ENCODE results near the gene GPR84. TPM values are rescaled to one million over a fixed set of nuclear protein-coding genes. Genes with fewer than 3 reads are reported as not detected.

The GPR84 gene
- total RNA-seq, 2 donors from 2014 or later, result 0.24 to 2.2 TPM

- Mint-ChIP-seq H3K4me1 (peaks cover 17% of the 10 kb centered on the region), H3K4me3 (no peak overlapping the region), H3K9me3 (no peaks in the 10 kb centered on the region), H3K36me3 (ENCODE audit: low read depth) (peaks cover 98% of the 10 kb centered on the region), H3K27me3 (no peaks in the 10 kb centered on the region), H3K27ac (peak overlapping the region; percentile 61)
- ATAC-seq (replicated peaks), result no peak
Observed at GRCh38 chr12:54398218-54398617, 33.9 kb upstream of the GPR84 start.

DNA sequence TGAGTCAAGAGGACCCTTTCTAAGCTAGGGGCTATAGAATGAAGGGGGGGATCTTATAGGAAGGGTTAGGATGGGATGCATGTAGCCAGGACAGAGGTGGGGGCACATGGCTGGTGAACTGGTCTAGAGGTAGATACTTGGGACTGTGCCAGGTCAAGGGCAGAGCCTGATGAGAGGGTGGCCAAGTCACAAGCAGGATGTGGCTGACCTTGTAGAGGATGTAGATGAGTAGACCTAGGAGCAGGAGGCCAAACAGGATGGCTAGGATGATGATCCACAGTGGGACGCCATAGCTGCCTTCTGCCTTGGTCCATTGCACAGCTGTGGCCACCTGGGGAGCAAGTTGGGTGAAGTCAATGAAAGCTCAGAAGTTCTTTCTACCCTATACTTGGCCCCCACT, 32.9 kb upstream of the GPR84 start:
- Mint-ChIP-seq H3K4me1 (peaks cover 17% of the 10 kb centered on the region), H3K4me3 (no peak overlapping the region), H3K27me3 (no peaks in the 10 kb centered on the region), H3K9me3 (no peaks in the 10 kb centered on the region), H3K27ac (peak overlapping the region; percentile 47), H3K36me3 (ENCODE audit: low read depth) (peaks cover 87% of the 10 kb centered on the region)
- peak; percentile 17 for ATAC-seq (replicated peaks)

GRCh38 chr12:54395545-54395944, 31.3 kb upstream of the GPR84 start:
- ATAC-seq (replicated peaks), result no peak
- H3K36me3 Mint-ChIP-seq (ENCODE audit: low read depth), result peaks cover 71% of the 10 kb centered on the region
- H3K9me3 Mint-ChIP-seq, result no peaks in the 10 kb centered on the region
- H3K4me3 Mint-ChIP-seq, result no peak overlapping the region
- no peaks in the 10 kb centered on the region for H3K27me3 Mint-ChIP-seq
- peaks cover 23% of the 10 kb centered on the region for H3K4me1 Mint-ChIP-seq
- no peak overlapping the region for H3K27ac Mint-ChIP-seq

GRCh38 chr12:54394986-54395385, 30.7 kb upstream of the GPR84 start:
- peaks cover 66% of the 10 kb centered on the region for H3K36me3 Mint-ChIP-seq (ENCODE audit: low read depth)
- peak overlapping the region; percentile 48 for H3K27ac Mint-ChIP-seq
- no peak for ATAC-seq (replicated peaks)
- no peak overlapping the region for H3K4me3 Mint-ChIP-seq
- no peaks in the 10 kb centered on the region for H3K9me3 Mint-ChIP-seq
- H3K4me1 Mint-ChIP-seq, result peaks cover 24% of the 10 kb centered on the region
- H3K27me3 Mint-ChIP-seq, result no peaks in the 10 kb centered on the region

DNA sequence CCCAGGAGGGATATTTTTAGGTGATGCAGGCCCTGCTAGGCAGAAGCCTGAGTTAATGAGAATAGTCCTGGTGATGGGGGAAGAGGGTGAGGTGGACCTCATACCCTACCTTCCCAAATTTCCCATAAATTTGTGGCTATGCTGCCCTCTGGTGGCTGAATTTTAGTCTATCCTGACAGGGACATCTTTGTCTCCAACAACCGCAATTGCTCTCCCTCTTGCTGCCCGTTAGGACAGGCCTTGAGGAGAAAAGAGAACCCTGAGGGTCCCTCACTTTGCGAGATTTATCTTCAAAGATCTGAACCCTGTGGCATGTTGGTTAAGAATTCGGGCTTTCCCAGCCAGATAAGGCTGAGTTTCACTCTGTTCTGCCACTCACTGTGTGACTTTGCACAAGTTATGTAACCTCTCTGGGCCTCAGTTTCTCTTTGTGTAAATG, 30.0 kb upstream of the GPR84 start:
- Mint-ChIP-seq H3K4me3 (peak overlapping the region; percentile 5), H3K9me3 (no peaks in the 10 kb centered on the region), H3K36me3 (ENCODE audit: low read depth) (peaks cover 59% of the 10 kb centered on the region), H3K27me3 (no peaks in the 10 kb centered on the region), H3K4me1 (peaks cover 27% of the 10 kb centered on the region), H3K27ac (peak overlapping the region; percentile 72)
- peak; percentile 30 for ATAC-seq (replicated peaks)

DNA sequence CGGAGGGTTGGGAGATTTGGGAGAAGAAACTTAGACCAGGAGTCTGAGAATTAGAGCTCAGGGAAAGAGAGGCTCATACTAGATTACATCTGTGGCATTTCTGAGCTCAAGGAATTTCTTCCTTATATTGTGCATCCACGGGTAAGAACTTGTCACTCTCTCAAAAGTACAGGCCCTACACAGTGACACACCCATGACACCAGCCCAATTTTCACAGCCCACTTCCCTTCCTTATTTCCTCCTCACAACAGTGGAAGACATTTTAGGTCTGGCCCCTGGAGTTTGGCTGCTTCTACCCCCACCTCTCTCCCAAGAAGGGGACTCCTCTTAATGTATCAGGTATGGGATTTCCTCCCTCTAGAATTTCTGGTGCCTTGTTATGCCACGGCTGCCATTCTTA, 29.5 kb upstream of the GPR84 start:
- Mint-ChIP-seq H3K4me1 (peaks cover 23% of the 10 kb centered on the region), H3K36me3 (ENCODE audit: low read depth) (peaks cover 53% of the 10 kb centered on the region), H3K4me3 (peak overlapping the region; percentile 5), H3K9me3 (no peaks in the 10 kb centered on the region), H3K27me3 (no peaks in the 10 kb centered on the region), H3K27ac (peak overlapping the region; percentile 72)
- ATAC-seq (replicated peaks), result peak; percentile 13

DNA sequence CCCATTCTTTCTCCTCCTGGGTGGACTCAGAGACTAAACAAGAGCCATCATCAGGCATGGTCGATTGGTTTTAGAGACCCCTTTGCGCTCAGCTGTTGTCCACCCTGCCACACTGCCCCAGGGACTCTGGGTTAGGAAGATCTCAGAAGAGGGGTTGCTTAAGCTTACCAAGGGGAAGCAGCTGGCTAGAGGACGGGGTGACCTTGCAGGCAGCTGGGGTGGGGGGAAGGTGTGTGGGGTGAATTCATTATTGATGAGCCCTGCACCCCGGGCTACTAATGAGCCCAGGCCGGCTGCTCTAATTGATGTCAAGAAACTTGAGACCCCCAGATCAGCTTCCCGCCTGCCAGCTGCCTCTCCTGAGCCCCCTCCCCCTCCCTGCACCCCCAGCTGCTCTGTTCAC, 28.9 kb upstream of the GPR84 start:
- Mint-ChIP-seq H3K4me3 (no peak overlapping the region), H3K27ac (no peak overlapping the region), H3K9me3 (no peaks in the 10 kb centered on the region), H3K27me3 (no peaks in the 10 kb centered on the region), H3K36me3 (ENCODE audit: low read depth) (peaks cover 48% of the 10 kb centered on the region), H3K4me1 (peaks cover 23% of the 10 kb centered on the region)
- ATAC-seq (replicated peaks), result no peak

DNA sequence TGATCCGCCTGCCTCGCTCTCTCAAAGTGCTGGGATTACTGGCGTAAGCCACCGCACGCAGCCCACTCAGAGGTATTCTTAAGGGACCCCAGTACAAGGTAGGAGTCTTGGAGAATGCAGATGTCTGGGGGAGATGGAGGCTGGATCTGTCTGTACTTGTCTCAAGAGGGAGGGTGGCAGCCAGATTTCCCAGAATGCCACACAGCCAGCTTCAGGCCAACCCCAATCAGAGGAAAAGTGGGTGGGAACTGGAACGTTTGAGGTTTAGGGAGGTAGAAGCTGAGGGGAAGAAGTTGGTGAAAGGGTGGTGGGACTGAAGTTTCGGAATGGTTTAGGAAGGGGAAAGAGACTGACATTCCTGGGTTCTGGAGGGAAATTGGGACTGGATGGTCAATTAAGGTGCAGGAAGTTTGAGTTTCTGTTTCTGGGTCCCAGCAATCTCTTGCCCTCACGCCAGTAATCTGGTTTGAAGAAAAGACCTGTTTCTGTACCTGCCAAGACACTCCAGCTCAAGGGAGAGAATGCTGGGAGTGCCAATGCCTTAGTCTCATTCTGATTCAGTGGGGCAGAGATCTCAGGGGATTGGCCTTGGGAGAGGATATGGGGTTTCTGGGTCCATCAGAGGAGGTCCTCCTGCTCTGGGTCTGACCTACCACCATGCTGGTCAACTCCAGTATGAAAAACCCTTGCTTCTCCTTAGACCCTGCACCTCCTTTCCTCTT, 28.4 kb upstream of the GPR84 start:
- H3K4me3 Mint-ChIP-seq, result peak overlapping the region; percentile 62
- no peak overlapping the region for H3K27ac Mint-ChIP-seq
- H3K4me1 Mint-ChIP-seq, result peaks cover 23% of the 10 kb centered on the region
- peaks cover 42% of the 10 kb centered on the region for H3K36me3 Mint-ChIP-seq (ENCODE audit: low read depth)
- H3K9me3 Mint-ChIP-seq, result no peaks in the 10 kb centered on the region
- no peak for ATAC-seq (replicated peaks)
- H3K27me3 Mint-ChIP-seq, result no peaks in the 10 kb centered on the region

DNA sequence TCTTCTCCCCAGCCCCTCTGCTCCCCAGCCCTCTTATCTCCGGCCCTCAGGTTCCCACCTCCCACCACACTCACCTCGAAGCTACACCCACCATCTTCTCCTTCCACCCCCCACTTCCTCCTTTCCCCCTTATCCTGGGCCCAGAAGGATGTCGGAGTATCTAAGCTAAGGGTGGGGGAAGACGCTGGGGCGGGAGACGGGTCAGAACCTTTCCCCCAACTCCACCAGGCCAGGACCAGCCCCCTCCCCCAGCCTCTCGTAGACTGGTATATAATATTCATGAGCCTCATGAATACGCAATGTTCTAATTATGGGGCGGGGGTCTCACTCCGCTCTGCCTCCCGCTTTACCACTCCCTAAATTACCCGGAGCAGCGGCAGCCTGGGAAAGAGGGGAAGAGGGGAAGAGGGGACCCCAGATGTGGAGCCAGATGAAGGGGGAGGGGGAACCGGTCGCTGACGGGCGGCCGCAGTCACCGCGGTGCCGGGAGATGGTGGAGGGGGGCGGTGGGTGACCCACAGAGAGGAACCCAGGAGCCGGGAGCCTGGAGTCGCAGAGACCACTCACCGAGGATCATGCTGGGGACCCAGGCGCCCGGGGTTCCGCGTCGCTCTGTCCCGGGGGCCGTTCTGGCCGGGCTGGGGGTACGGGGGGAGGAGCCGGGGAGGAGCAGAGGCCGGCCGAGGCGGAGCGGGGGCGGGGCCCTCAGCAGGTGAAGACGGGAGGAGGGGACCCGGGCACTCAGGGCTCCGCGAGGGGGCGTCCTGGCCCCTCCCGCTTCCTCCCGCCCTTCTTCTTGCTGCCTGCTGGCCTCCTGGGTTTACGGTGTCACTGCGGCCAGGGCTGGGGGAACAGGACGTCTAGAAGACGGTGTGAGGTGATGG, 26.6 kb upstream of the GPR84 start:
- Mint-ChIP-seq H3K27me3 (no peaks in the 10 kb centered on the region), H3K4me3 (peak overlapping the region; percentile 62), H3K4me1 (peaks cover 19% of the 10 kb centered on the region), H3K9me3 (no peaks in the 10 kb centered on the region), H3K36me3 (ENCODE audit: low read depth) (peaks cover 25% of the 10 kb centered on the region), H3K27ac (peak overlapping the region; percentile 12)
- peak; percentile 64 for ATAC-seq (replicated peaks)

- Mint-ChIP-seq H3K4me1 (peaks cover 19% of the 10 kb centered on the region), H3K4me3 (peak overlapping the region; percentile 24), H3K27ac (peak overlapping the region; percentile 68), H3K27me3 (no peaks in the 10 kb centered on the region), H3K9me3 (no peaks in the 10 kb centered on the region), H3K36me3 (ENCODE audit: low read depth) (peaks cover 18% of the 10 kb centered on the region)
- ATAC-seq (replicated peaks), result no peak
Observed at GRCh38 chr12:54390176-54390667, 25.9 kb upstream of the GPR84 start.

DNA sequence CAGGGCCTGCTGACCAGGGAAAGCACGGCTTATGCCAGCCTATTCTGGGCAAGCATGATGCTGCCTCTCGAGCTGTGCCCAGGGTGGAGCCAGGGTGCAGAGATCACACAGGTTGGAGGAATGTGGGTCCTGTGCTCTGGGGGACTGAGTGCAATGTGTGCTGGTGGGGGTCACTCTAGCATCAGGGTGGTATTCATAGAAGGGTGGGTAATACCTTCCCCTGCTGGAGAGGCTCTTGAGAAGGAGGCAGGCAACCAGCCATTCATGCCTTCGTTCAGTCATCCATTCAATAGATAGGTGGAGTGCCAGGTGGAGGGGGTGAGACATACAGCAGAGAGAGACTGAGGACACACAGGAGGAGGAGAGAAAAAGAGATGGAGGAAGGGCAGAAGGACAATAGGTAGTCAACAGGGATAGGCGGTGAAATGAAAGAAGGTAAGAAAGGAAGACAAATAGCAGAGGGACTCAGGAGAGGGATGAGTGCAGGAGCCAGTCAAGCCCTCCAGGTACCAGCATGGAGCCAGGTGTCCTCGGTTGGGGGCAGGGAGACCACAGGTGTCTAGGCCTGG, 25.4 kb upstream of the GPR84 start:
- no peak for ATAC-seq (replicated peaks)
- no peaks in the 10 kb centered on the region for H3K9me3 Mint-ChIP-seq
- H3K27ac Mint-ChIP-seq, result peak overlapping the region; percentile 68
- peak overlapping the region; percentile 24 for H3K4me3 Mint-ChIP-seq
- H3K27me3 Mint-ChIP-seq, result no peaks in the 10 kb centered on the region
- peaks cover 13% of the 10 kb centered on the region for H3K36me3 Mint-ChIP-seq (ENCODE audit: low read depth)
- H3K4me1 Mint-ChIP-seq, result peaks cover 19% of the 10 kb centered on the region

GRCh38 chr12:54389134-54389508, 24.8 kb upstream of the GPR84 start:
- no peak overlapping the region for H3K4me3 Mint-ChIP-seq
- H3K9me3 Mint-ChIP-seq, result no peaks in the 10 kb centered on the region
- peak overlapping the region; percentile 68 for H3K27ac Mint-ChIP-seq
- no peaks in the 10 kb centered on the region for H3K27me3 Mint-ChIP-seq
- ATAC-seq (replicated peaks), result no peak
- peaks cover 17% of the 10 kb centered on the region for H3K4me1 Mint-ChIP-seq
- peaks cover 7% of the 10 kb centered on the region for H3K36me3 Mint-ChIP-seq (ENCODE audit: low read depth)

GRCh38 chr12:54388237-54389133, 24.2 kb upstream of the GPR84 start:
- ATAC-seq (replicated peaks), result no peak
- Mint-ChIP-seq H3K9me3 (no peaks in the 10 kb centered on the region), H3K4me3 (no peak overlapping the region), H3K4me1 (peaks cover 12% of the 10 kb centered on the region), H3K27me3 (no peaks in the 10 kb centered on the region), H3K36me3 (ENCODE audit: low read depth) (peaks cover under 1% of the 10 kb centered on the region), H3K27ac (peak overlapping the region; percentile 68)

DNA sequence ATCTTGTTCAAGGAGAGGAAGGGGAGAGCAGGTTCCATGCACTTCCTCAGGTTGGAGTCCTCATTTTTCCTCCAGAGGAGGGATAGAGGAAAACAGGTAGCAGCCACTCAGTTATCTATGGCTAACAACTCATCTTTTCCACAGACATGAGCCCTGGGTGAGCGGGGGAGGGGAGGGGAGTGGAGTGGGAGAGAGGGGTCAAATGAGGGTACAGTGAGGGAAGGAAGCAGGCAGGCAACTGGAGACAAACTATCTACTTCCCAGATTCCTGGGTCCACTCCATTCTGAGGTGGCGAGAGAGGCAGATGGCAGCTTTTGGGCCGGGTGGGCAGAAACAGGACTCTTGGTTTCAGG, 22.8 kb upstream of the GPR84 start:
- H3K36me3 Mint-ChIP-seq (ENCODE audit: low read depth), result no peaks in the 10 kb centered on the region
- no peak overlapping the region for H3K4me3 Mint-ChIP-seq
- no peaks in the 10 kb centered on the region for H3K9me3 Mint-ChIP-seq
- peak overlapping the region; percentile 26 for H3K27ac Mint-ChIP-seq
- peaks cover 16% of the 10 kb centered on the region for H3K4me1 Mint-ChIP-seq
- H3K27me3 Mint-ChIP-seq, result no peaks in the 10 kb centered on the region
- no peak for ATAC-seq (replicated peaks)
